Hippocampal formation (tissue), 2 donors: ENCODE results near the gene CEACAM19.
"Not testable (repeated sequence)": the region's sequence is repeated elsewhere in the genome, so short reads cannot be mapped to it uniquely, and the experiment has no call there.

Experiments used
- DNase-seq, 2 donors: peaks; one replicate each; lab custom pipeline; 2025; lab: John Stamatoyannopoulos, UW

CEACAM19 gene, protein sequence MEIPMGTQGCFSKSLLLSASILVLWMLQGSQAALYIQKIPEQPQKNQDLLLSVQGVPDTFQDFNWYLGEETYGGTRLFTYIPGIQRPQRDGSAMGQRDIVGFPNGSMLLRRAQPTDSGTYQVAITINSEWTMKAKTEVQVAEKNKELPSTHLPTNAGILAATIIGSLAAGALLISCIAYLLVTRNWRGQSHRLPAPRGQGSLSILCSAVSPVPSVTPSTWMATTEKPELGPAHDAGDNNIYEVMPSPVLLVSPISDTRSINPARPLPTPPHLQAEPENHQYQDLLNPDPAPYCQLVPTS

DNA sequence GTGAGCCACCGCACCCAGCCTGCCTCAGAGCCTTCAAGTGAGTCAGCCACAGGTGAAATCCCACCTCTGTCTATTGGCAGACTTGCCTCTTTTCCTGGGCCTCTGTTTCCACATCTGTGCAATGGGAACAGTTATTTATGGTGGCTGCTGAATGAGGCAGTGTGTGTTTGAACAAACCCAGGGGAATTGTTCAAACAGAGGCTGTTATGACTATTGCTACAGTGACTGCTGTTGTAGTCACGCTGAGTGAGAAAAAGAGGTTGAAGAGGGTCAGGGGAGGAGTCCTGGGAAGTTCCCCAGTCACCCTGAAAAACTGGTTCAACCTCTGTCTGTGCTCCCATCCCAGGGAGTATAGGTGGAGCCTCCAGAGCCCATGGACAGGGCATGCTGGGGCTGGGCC is at the start of gene CEACAM19:
Gene CEACAM19, plus strand, starts transcription at position 83 of the 400 bp plus-strand sequence. CDS start 450 bp downstream, outside the sequence.
- DNase-seq, result no peak

DNA sequence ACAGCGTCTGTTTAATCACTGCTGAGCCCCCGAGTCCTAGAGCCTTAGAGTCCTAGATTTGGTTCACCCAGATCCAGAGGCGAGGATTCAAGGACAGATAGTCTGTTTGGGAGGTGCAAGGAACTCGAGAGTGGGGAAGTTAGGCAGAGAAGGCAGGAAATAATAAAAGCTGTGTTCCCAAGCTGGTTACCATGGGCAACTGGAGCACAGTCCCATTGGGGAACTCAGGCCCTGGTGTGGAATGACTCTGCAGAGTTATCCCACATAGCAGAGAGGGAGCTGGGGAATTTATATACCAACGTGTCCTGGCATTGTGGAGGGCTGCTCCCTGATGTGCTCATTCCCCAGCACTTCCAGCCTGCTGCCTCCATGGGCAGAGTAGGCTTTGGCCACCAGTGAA is 48.2 kb upstream of the CEACAM19 start:
- no peak for DNase-seq

DNA sequence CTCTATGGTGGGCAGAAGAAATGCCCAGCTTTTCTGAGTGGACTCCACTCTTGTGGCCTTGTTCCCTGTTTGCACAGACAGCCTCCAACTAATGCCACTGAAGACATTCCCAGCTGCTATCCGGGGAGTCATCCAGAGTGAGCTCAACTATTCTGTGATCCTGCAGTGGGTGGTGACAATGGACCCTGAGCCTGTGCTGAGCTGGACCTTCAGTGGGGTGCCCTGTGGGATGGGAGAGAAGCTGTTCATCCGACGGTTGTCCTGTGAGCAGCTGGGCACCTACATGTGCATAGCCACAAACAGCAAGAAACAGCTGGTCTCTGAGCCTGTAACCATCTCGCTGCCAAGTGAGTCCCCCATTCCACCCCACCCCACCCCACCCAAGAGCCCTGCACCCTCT is 47.7 kb upstream of the CEACAM19 start:
- DNase-seq, result no peak

DNA sequence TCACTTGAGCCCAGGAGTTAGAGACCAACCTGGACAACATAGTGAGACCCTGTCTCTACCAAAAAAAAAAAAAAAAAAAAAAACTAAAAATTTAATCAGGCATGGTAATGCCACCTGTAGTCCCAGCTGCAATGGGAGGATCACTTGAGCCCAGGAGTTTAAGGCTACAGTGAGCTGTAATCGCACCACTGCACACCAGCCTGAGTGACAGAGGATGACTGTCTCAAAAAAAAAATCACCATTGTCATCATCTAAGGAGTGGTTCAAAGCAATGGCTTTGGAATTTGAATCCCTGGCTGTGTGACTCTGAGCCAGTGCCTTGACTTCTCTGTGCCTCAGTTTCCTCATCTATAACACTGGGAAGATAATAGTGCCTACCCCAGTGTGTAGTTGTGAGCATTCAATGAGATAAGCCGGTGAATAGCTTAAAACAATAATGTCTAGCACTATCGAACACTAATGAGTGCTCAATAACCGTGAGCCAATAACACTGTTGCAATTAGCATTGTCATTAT is 46.4 kb upstream of the CEACAM19 start:
- no peak for DNase-seq

DNA sequence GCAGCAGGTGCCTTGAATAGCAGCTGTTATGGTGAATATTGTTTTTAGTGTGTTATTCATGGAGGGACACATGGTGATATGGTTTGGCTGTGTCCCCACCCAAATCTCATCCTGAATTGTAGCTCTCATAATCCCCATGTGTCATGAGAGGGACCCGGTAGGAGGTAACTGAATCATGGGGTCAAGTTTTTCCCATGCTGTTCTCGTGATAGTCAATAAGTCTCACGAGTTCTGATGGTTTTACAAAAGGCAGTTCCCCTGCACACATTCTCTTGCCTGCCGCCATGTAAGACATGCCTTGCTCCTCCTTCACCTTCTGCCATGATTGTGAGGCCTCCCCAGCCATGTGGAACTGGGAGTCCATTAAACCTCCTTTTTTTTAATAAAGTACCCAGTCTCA is 45.6 kb upstream of the CEACAM19 start:
- not testable (repeated sequence) for DNase-seq

DNA sequence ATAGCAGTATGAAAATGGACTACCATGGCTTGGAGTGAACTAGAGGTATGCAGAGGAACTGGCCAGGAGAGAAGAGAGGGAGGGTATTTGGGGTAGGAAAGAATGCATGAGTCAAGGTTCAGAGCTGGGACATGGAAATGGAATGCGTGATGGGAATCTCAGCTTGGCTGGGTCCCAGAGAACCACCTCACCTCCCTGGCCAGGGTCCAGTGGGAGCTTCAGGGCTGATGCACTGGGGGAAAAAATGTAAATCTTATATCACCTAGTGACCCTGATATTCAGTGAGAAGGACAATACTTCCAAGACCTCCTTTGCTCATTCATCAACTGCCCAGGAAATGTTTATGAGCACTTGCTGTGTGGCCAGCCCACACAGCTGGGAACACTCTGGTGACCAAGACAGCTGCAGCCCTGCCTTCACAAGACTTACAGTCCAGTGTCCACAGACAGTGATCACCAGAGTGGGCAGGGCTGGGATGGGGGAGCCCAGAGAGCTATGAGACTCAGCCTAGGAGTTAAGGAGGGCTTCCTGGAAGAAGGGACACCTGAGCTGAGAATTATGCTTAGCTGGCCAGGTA is 45.1 kb upstream of the CEACAM19 start:
- no peak for DNase-seq

DNA sequence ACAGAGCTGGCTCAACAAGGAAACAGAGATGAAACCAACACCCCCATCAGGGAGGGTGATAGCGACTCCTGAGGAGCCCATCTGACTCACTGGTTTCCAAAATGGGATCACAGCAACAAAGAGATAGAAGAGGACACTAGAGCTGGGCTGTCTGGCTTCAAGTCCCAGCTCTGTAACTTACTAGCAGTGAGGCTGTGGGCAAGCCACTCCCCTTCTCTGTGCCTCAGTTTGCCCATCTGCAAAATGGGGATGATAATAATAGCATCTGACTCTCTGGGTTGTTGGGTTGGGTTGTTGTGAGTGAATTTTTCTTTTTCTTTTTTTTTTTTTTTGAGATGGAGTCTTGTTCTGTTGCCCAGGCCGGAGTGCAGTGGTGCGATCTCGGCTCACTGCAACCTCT is 43.7 kb upstream of the CEACAM19 start:
- no peak for DNase-seq

DNA sequence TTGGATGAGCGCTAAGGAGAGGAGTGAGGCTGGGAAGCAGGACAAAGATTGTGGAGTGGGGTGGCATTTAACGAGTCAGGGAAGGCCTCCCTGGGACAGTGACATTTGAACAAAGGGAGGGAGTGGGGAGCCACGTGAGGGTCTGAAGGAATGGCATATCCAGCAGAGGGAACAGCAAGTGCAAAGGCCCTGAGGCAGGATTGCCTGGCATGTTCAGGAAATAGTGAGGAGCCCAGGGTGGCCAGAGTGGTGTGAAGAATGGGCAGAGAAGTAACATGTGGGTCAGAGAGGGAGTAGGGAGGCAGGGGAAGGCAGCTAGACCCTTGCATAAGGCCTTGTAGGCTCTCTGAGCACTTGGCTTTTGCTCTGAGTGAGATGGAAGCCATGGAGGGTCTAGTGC is 42.5 kb upstream of the CEACAM19 start:
- no peak for DNase-seq

DNA sequence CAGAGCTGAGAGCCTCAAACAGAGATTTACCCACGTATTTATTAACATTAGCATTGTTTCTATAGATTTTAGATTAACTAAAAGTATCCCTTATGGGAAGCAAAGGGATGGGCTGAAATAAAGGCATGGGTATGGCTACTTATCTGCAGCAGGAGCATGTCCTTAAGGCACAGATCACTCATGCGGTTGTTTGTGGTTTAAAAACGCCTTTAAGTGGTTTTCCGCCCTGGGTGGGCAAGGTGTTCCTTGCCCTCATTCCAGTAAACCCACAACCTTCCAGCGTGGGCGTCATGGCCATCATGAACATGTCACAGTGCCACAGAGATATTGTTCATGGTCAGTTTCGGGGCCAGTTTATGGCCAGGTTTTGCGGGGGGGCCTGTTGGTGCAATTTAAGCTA is 39.7 kb upstream of the CEACAM19 start:
- not testable (repeated sequence) for DNase-seq

DNA sequence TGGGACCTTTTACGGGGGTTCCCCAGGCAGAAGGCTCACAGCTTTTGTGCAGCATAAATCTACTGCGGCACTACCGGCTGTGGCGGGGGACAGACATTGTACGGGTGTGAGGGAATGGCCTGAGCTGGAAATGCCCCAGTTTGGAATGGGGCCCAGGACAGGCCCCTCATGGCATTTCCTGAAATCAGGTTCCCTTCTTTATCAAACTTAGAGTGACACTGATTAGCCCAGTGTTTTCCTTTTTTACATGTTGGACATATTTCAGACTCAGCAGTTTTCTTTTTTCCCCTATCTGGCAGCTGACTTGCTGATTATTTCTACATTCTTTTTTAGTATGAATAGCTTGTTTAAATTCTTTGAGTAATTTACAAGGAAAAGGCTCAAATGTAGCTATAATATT is 37.2 kb upstream of the CEACAM19 start:
- not testable (repeated sequence) for DNase-seq

DNA sequence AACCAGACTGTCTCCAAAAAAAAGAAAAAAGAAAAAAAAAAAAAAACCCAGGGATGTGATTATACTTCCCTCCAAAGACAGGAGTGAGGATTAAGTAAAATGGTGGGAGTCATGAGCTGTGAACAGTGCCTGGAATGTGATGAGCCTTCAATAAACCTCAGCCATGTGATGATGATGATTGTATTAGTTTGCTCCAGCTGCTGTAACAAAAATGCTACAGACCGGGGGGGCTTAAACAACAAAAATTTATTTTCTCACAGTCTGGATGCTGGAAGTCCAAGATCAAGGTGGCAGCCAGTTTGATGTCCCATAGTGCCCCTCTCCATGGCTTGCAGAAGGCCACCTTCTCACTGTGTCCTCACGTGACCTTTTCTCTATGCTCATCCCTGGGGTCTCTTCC is 36.5 kb upstream of the CEACAM19 start:
- no peak for DNase-seq

DNA sequence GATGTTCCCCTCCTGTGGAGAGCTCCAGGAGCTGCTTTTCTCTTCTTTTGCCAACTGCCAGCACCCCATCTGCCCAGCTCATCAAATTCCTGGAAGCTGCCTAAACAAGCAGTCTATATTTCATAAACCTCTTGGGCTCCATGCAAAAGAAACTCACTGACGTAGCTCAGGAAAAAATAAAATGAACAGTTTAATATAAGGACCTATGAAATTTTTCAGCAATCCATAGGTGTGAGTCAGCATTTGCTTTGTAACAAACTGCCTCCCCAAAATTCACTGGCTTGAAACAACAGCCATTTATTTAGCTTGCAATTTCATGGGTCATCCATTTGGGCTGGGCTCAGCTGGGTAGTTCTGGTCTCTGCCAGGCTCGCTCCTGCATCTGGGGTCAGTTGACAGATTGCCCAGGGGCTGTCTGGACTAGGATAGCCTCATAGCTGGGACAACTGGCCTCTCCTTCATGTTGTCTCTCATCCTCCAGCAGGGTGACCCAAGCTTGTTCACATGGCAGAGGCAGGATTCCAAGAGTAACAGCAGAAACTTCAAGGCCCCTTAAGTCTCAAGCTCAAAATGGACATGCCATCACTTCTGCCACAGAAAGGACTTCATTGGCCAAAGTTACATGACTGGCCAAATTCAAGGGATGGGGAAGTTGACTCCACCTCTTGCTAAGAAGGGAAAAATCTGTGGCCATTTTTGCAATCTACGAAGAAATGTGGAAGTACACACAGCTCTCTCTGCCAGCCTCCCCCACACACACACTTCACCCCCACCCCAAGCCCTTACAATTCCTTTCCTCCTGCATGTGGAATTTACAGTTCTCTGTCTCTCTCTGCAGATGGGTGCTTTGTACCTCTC is 35.5 kb upstream of the CEACAM19 start:
- DNase-seq, result no peak

DNA sequence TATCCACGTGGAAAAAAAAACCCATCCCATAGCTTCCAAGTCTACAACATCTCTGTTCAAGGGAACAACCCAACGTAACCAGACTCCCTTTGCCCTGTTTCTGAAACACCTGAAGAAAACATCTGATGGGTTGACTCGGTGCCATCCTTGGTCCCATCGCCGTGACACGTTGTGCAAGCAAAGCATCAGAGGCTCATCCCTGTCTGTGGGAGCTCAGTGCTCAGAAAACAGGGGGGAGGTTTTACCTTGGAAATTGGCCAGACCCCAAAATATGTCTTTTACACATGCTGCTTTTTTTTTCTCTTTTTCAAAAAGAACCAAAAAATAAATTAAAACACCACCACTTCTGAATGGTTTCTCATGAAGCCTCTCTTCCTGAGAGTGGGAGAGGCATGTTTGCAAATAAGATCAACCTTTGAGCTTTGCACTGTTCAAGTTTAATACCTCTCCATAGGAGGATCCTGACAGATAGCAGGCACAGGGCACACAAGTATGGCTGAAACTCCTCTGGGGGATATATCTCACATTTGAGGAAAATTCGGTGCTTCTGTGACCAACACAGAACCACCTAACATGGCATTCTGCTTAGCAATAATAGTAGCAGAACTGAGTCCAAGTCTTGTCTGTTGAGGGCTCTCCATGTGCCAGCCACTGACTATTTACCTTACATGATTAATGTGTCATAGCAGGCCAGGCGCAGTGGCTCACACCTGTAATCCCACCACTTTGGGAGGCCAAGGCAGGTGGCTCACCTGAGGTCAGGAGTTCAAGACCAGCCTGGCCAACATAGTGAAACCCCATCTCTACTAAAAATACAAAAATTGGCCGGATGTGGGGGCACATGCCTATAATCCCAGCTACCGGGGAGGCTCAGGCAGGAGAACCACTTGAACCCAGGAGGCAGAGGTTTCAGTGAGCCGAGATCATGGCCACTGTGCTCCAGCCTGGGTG is 34.6 kb upstream of the CEACAM19 start:
- no peak for DNase-seq

DNA sequence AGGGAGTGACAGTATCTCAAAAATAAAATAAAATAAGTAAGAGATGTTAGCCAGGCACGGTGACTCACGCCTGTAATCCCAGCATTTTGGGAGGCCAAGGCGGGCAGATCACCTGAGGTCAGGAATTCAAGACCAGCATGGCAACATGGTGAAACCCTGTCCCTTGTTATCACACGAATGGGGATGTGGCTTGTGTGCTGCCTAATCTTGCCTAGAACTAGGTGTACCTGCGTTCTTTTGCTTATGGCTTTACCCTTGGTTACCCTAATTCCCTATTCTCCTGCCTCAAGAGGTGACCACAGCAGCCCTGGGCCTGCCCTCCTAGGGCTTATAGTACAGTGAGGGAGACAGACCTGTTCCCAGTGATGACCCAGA is 33.9 kb upstream of the CEACAM19 start:
- no peak for DNase-seq

DNA sequence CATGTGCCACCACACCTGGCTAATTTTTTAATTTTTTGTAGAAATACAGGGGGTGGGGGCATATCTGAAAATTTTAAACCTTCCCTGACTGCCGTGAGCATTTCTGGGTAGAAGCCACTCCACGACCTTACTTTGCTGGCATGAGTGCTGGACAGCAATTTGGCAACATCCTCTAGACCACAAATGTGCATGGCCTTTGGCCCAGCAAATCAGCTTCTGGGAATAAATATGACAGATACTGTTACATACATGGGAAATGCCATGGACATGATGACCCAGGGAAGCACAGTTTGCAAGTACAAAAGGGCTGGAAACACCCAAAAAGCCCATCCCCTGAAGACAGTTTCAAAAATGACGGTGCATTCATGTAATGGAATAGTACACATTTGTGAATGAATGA is 30.8 kb upstream of the CEACAM19 start:
- DNase-seq, result no peak

DNA sequence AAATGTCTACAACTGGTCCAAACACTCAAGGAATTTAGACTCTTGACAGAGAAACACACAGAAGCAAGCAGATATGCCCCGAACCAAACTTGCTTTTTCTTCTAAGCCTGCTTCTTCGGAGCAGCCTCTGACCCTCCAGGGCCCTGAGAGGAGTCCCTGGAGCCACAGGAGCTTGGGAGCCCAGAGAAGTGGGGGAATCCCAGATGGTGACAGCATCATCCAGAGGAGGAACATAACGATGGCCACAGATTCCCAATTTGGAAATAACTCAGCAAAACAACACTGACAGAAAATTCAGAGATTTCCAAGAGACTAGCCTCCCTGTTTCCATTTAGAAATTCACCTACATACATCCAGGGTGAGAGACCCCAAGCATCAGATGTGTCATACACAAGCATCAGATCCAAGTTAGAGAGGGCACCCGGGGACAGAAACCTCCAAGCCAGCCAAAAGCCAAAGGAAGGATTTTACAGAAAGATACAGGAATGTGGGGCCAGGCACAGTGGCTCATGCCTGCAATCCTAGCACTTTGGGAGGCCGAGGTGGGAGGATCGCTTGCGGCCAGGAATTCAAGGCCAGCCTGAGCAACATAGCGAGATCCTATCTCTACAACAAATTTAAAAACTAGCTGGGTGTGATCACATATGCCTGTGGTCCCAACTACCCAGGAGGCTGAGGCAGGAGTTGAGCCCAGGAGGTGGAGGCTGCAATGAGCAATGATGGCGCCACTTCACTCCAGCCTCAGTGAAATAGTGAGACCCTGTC is 29.6 kb upstream of the CEACAM19 start:
- DNase-seq, result no peak

DNA sequence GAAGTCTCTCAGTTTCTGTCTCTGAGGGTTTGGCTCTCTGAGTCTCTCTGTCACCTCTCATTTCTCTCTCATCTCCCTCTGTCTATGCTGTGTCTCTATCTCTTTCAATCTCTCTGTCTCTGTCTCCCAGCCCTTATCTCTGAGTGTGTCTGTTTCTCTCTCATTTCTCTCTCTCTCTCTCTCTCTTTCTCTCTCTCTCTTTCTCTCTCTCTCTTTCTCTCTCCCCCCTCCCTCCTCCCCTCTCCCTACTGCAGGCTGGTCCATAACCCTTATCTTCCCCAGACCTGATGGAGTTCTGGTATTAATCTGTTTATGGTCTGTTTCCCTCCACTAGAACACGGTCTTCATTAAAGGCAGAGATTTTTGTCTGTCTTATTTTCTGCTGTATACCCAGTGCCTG is 28.9 kb upstream of the CEACAM19 start:
- DNase-seq, result no peak

DNA sequence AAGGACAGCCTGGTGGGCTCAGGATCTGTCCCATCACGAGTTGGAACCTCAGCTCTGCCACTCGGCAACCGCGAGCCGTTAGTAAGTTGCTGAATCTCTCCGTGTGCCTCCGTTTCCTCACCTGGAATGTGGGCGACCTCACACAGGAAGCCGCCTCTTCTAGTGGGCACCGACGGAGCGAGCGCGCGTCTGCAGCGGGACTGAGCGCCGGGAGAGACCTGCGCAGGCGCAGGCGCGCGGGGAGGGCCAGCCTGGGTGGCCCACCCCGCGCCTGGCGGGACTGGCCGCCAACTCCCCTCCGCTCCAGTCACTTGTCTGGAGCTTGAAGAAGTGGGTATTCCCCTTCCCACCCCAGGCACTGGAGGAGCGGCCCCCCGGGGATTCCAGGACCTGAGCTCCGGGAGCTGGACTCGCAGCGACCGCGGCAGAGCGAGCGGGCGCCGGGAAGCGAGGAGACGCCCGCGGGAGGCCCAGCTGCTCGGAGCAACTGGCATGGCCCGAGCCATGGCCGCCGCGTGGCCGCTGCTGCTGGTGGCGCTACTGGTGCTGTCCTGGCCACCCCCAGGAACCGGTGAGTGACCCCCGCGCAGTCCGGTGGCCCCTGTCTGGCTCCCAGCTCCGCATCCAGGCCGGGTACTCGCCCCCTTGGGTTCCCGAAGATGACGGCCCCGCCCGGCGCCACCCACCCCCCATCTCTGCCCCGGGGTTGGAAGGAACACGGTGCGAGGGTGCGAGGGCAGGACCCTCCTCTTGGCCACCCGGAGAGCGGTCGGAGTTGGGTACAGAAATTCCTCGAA is 27.5 kb upstream of the CEACAM19 start, which contains the start of gene PVR:
Gene PVR, plus strand, starts transcription at position 306 of the 797 bp plus-strand sequence. Its CDS starts 187 bp downstream, at position 493.
- peak; percentile 43 to 60 for DNase-seq

DNA sequence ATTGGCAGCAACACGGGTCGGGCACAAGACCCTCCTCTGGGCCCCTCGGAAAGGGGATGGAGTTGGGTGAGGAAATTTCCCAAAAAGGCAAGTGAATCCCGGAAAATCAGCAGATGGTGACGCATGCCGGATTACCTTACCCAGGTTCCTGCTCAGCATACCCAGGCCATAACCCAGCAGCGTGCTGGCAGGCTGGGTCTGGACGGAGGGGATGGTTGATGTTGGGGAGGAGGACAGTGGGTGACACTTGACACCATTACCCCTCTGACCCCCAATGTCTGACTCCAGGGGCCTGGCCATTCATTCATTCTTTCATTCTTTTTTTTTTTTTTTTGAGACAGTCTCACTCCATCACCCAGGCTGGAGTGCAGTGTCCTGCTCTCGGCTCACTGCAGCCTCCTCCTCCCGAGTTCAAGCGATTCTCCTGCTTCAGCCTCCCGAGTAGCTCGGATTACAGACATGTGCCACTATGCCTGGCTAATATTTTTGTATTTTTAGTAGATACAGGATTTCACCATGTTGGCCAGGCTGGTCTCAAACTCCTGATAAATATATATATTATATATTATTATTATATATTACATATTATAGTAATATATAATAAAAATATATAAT is 26.8 kb upstream of the CEACAM19 start:
- no peak for DNase-seq
